GM18870 (cell line): ENCODE results near the gene TLCD3A.
"Not testable (repeated sequence)": the region's sequence is repeated elsewhere in the genome, so short reads cannot be mapped to it uniquely, and the experiment has no call there.

Experiments used
- ATAC-seq: cut with Tn5 transposase; IDR thresholded peaks from one replicate; pipeline ENCODE4 v1.9.1; 2021; ENCODE audit warnings: moderate library complexity; ENCODE audit not compliant: unreplicated experiment

TLCD3A gene

GRCh38 chr17:732067-732901 is at the start of gene TLCD3A:
Gene TLCD3A (plus strand): TSS chr17:732596. CDS start chr17:732648, 52 bp downstream.
- ATAC-seq, result no peak

GRCh38 chr17:683040-683439 is 49.4 kb upstream of the TLCD3A start:
- no peak for ATAC-seq

GRCh38 chr17:683499-684254 is 48.7 kb upstream of the TLCD3A start:
- no peak for ATAC-seq

- ATAC-seq, result no peak
Observed at GRCh38 chr17:685006-685405, 47.4 kb upstream of the TLCD3A start.

- no peak for ATAC-seq
Observed at GRCh38 chr17:688100-688989, 44.1 kb upstream of the TLCD3A start.

- ATAC-seq, result no peak
Observed at GRCh38 chr17:689556-690275, 42.7 kb upstream of the TLCD3A start.

- no peak for ATAC-seq
Observed at GRCh38 chr17:690361-690760, 42.0 kb upstream of the TLCD3A start.

- ATAC-seq, result no peak
Observed at GRCh38 chr17:691423-691822, 41.0 kb upstream of the TLCD3A start.

GRCh38 chr17:692116-692515 is 40.3 kb upstream of the TLCD3A start:
- no peak for ATAC-seq

- ATAC-seq, result no peak
Observed at GRCh38 chr17:693791-694638, 38.4 kb upstream of the TLCD3A start.

- no peak for ATAC-seq
Observed at GRCh38 chr17:696369-696768, 36.0 kb upstream of the TLCD3A start.

GRCh38 chr17:697682-698081 is 34.7 kb upstream of the TLCD3A start:
- ATAC-seq, result no peak

GRCh38 chr17:698096-698495 is 34.3 kb upstream of the TLCD3A start:
- ATAC-seq, result not testable (repeated sequence)

- no peak for ATAC-seq
Observed at GRCh38 chr17:699345-699744, 33.1 kb upstream of the TLCD3A start.

- no peak for ATAC-seq
Observed at GRCh38 chr17:700504-701094, 31.8 kb upstream of the TLCD3A start.

- no peak for ATAC-seq
Observed at GRCh38 chr17:703081-703875, 29.1 kb upstream of the TLCD3A start.

- no peak for ATAC-seq
Observed at GRCh38 chr17:704111-704864, 28.1 kb upstream of the TLCD3A start.

GRCh38 chr17:705011-705410 is 27.4 kb upstream of the TLCD3A start:
- no peak for ATAC-seq
